ENCODE measurements around the gene UBE2G2.

- TF ChIP-seq YY1 (IDR thresholded peaks at IDR 0.05; ENCODE audit: insufficient read depth, insufficient read length) (no peak), ZNF274 (IDR thresholded peaks at IDR 0.05; ENCODE audit: low read depth, low read length) (no peak)
These were observed 34.7 kb upstream of the UBE2G2 start for GRCh38 chr21:44836349-44836665.

Data from NT2/D1 (cell line).